Measurements from ENCODE around the gene SUN5. TPM values are rescaled to one million over a fixed set of nuclear protein-coding genes. Genes with fewer than 3 reads are reported as not detected.
"Not testable (repeated sequence)": the region's sequence is repeated elsewhere in the genome, so short reads cannot be mapped to it uniquely, and the experiment has no call there.

The SUN5 gene
- total RNA-seq = not detected
- long read RNA-seq = 0 reads

GRCh38 chr20:33004141-33004751, at the start of gene SUN5:
Gene SUN5 (minus strand): TSS chr20:33004433. CDS start chr20:33004340, 93 bp downstream.
- ATAC-seq = no peak
- intact Hi-C loops (cut with DNase I) = no loop called here
- DNase-seq = no peak

- intact Hi-C loops (cut with DNase I) = no loop called here
- DNase-seq (no peak), ATAC-seq (no peak)
Measured at GRCh38 chr20:33053291-33054106, 49.3 kb upstream of the SUN5 start, which contains the start of gene BPIFB3. Gene BPIFB3 (plus strand): TSS chr20:33053903. CDS start chr20:33055436, 1,533 bp downstream.

GRCh38 chr20:33051333-33051732, 47.1 kb upstream of the SUN5 start:
- intact Hi-C loops (cut with DNase I) = no loop called here
- DNase-seq (no peak), ATAC-seq (no peak)

GRCh38 chr20:33046412-33046811, 42.2 kb upstream of the SUN5 start:
- DNase-seq (no peak), ATAC-seq (no peak)
- intact Hi-C loops (cut with DNase I) = no loop called here

- DNase-seq; ATAC-seq; intact Hi-C loops (cut with DNase I): not testable (repeated sequence)
Measured at GRCh38 chr20:33045129-33045721, 41.0 kb upstream of the SUN5 start.

- intact Hi-C loops (cut with DNase I) = no loop called here
- DNase-seq = no peak
- ATAC-seq = no peak
Measured at GRCh38 chr20:33043731-33044181, 39.5 kb upstream of the SUN5 start.

GRCh38 chr20:33042983-33043730, 38.9 kb upstream of the SUN5 start:
- ATAC-seq (no peak), DNase-seq (no peak)
- intact Hi-C loops (cut with DNase I) = no loop called here

- DNase-seq (no peak), ATAC-seq (no peak)
- intact Hi-C loops (cut with DNase I) = no loop called here
Measured at GRCh38 chr20:33042430-33042829, 38.2 kb upstream of the SUN5 start.

GRCh38 chr20:33038243-33038642, 34.0 kb upstream of the SUN5 start:
- intact Hi-C loops (cut with DNase I) = no loop called here
- ATAC-seq (no peak), DNase-seq (no peak)

- DNase-seq (no peak), ATAC-seq (no peak)
- intact Hi-C loops (cut with DNase I) = no loop called here
Measured at GRCh38 chr20:33037456-33037855, 33.2 kb upstream of the SUN5 start.

GRCh38 chr20:33034901-33035492, 30.8 kb upstream of the SUN5 start:
- DNase-seq (no peak), ATAC-seq (no peak)
- intact Hi-C loops (cut with DNase I) = no loop called here

GRCh38 chr20:33034115-33034514, 29.9 kb upstream of the SUN5 start:
- DNase-seq = no peak
- intact Hi-C loops (cut with DNase I) = no loop called here
- no peak for ATAC-seq

GRCh38 chr20:33033381-33033780, 29.1 kb upstream of the SUN5 start:
- intact Hi-C loops (cut with DNase I) = no loop called here
- no peak for ATAC-seq
- no peak for DNase-seq

GRCh38 chr20:33032555-33032954, 28.3 kb upstream of the SUN5 start:
- intact Hi-C loops (cut with DNase I) = no loop called here
- ATAC-seq = no peak

GRCh38 chr20:33031531-33031930, 27.3 kb upstream of the SUN5 start, which contains the start of gene BPIFB6:
Gene BPIFB6 (plus strand): TSS chr20:33031648. CDS start chr20:33031648, 0 bp downstream.
- no peak for DNase-seq
- ATAC-seq = no peak
- intact Hi-C loops (cut with DNase I) = no loop called here

More at GRCh38 chr20:33032555-33032954, 28.3 kb upstream of the SUN5 start:
- no peak for DNase-seq

GRCh38 chr20:33030569-33030968, 26.3 kb upstream of the SUN5 start:
- DNase-seq (no peak), ATAC-seq (no peak)
- intact Hi-C loops (cut with DNase I) = no loop called here

GRCh38 chr20:33030076-33030475, 25.8 kb upstream of the SUN5 start:
- no peak for ATAC-seq
- intact Hi-C loops (cut with DNase I) = no loop called here
- no peak for DNase-seq

- intact Hi-C loops (cut with DNase I) = no loop called here
- no peak for DNase-seq
- no peak for ATAC-seq
Measured at GRCh38 chr20:33028875-33029274, 24.6 kb upstream of the SUN5 start.
